Type B pancreatic cell (in vitro differentiated cells): ENCODE results near the gene TXNDC17. TPM values are rescaled to one million over a fixed set of nuclear protein-coding genes. Genes with fewer than 3 reads are reported as not detected.

Experiments
- DNase-seq: peaks from one replicate; pipeline ENCODE4 v3.0.0; 2021; ENCODE audit warnings: mixed read lengths; ENCODE audit not compliant: unreplicated experiment; ENCODE audit errors: extremely low spot score
- H3K27ac Mint-ChIP-seq: 2 replicates; pipeline ENCODE4 v1.8.0; 2021; ENCODE audit warnings: mild to moderate bottlenecking, mixed read lengths
- H3K27me3 Mint-ChIP-seq: 2 replicates; pipeline ENCODE4 v1.8.0; 2021; ENCODE audit warnings: mixed read lengths
- H3K36me3 Mint-ChIP-seq: 2 replicates; pipeline ENCODE4 v1.8.0; 2021; ENCODE audit warnings: mixed read lengths
- H3K4me1 Mint-ChIP-seq: one replicate; pipeline ENCODE4 v1.8.0; 2021; ENCODE audit warnings: mixed read lengths; ENCODE audit not compliant: unreplicated experiment
- H3K4me3 Mint-ChIP-seq: 2 replicates; pipeline ENCODE4 v1.8.0; 2021; ENCODE audit warnings: mild to moderate bottlenecking, mixed read lengths
- H3K9me3 Mint-ChIP-seq: 2 replicates; pipeline ENCODE4 v1.8.0; 2021; ENCODE audit warnings: mixed read lengths
- total RNA-seq: library from RNA; stranded (reverse); gene quantifications from 2 replicates; pipeline ENCODE4 v1.2.1, GENCODE V29; 2021; ENCODE audit warnings: low replicate concordance
- TF ChIP-seq, protein P1 (sequence below): fragments of 200-600 bp; sonication (generic); conservative IDR thresholded peaks from 2 replicates; pipeline ENCODE4 v1.5.0; 2021; ENCODE audit warnings: antibody characterized with exemption, mild to moderate bottlenecking

TXNDC17 gene
- total RNA-seq, 1 donor from 2014 or later: 83.2 TPM

DNA sequence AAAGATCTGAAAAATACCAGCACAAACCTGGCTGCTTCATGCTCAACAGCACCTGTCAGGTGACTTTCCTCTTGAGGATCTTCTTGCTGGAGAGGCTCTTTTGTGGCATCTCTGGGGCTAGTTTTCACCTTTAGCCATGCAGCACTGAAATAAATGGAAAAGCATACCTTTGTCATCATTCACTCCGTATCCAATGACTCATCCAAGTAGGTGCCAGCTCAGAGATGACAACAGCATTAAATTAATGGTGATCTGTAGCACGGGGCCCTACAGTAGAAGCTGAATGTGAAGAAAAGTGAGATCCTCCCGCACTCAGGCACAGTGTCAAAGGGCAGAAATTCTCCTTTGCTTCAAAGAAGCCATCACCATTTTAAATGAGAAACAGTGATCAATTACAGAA is 32.5 kb upstream of the TXNDC17 start:
- H3K27me3 Mint-ChIP-seq: no peaks in the 10 kb centered on the region
- H3K36me3 Mint-ChIP-seq: peaks cover 17% of the 10 kb centered on the region
- no peak overlapping the region for H3K4me3 Mint-ChIP-seq
- no peaks in the 10 kb centered on the region for H3K4me1 Mint-ChIP-seq
- H3K27ac Mint-ChIP-seq: no peak overlapping the region
- H3K9me3 Mint-ChIP-seq: no peaks in the 10 kb centered on the region
- TF ChIP-seq, protein P1, sequence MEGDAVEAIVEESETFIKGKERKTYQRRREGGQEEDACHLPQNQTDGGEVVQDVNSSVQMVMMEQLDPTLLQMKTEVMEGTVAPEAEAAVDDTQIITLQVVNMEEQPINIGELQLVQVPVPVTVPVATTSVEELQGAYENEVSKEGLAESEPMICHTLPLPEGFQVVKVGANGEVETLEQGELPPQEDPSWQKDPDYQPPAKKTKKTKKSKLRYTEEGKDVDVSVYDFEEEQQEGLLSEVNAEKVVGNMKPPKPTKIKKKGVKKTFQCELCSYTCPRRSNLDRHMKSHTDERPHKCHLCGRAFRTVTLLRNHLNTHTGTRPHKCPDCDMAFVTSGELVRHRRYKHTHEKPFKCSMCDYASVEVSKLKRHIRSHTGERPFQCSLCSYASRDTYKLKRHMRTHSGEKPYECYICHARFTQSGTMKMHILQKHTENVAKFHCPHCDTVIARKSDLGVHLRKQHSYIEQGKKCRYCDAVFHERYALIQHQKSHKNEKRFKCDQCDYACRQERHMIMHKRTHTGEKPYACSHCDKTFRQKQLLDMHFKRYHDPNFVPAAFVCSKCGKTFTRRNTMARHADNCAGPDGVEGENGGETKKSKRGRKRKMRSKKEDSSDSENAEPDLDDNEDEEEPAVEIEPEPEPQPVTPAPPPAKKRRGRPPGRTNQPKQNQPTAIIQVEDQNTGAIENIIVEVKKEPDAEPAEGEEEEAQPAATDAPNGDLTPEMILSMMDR: no peak
- no peak for DNase-seq

DNA sequence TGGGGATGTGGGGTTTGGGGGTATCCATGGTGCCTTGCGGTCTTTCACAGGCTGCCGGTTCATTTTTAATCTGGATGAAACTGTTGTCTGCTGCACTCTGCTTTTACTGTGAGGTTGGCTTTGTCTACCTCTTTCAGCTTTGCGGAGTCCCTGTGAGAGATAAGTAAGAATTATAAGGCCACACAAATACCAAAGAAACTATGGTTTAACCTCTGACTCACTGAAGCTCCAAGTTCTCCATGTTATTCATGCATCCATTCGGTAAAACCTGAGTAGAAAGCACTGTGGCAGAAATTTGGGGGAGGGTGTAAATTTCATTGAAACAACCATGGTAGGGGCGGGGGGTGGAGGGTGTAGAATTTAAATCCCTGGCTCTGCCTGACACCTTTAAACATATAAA is 30.8 kb upstream of the TXNDC17 start:
- no peak for DNase-seq
- TF ChIP-seq, protein P1: no peak
- Mint-ChIP-seq H3K9me3 (no peaks in the 10 kb centered on the region), H3K27ac (no peak overlapping the region), H3K4me1 (no peaks in the 10 kb centered on the region), H3K27me3 (no peaks in the 10 kb centered on the region), H3K4me3 (no peak overlapping the region), H3K36me3 (peaks cover 22% of the 10 kb centered on the region)

DNA sequence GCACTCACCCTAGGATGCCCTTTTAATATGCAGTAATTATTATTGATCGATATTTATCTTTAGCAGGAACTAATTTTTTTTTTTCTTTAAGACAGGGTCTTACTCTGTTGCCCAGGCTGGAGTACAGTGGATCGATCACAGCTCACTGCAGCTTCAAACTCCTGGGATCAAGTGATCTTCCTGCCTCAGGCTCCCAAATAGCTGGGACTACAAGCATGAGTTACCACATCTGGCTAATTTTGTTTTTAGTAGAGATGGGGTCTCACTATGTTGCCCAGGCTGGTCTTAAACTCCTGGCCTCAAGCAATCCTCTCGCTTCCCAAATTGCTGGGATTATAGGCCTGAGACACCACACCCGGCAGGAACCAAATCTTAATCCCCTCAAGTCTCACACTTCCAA is 29.6 kb upstream of the TXNDC17 start:
- DNase-seq: no peak
- TF ChIP-seq, protein P1: no peak
- Mint-ChIP-seq H3K27me3 (no peaks in the 10 kb centered on the region), H3K4me3 (no peak overlapping the region), H3K27ac (no peak overlapping the region), H3K36me3 (peaks cover 15% of the 10 kb centered on the region), H3K9me3 (no peaks in the 10 kb centered on the region), H3K4me1 (no peaks in the 10 kb centered on the region)

DNA sequence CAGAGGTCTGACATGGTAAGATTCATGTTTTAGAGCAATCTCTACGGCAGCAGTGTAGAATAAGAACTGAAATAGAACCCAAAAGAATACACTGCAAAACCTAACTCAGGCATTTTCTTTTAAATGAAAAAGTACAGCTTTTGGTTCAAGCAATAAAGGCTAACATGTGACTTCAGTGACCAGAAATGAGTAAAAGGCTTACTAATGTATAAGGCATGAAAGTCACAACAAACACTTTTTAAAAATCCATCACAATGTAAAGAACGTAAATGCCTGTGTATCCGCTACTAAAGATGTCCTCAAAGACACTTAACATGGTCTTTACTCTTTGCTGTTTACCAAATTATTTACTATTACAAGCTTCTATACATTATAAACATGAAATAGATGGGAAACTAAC is 16.9 kb upstream of the TXNDC17 start:
- peaks cover 4% of the 10 kb centered on the region for H3K36me3 Mint-ChIP-seq
- no peak overlapping the region for H3K27ac Mint-ChIP-seq
- H3K4me1 Mint-ChIP-seq: no peaks in the 10 kb centered on the region
- TF ChIP-seq, protein P1: no peak
- H3K4me3 Mint-ChIP-seq: no peak overlapping the region
- DNase-seq: no peak
- no peaks in the 10 kb centered on the region for H3K9me3 Mint-ChIP-seq
- H3K27me3 Mint-ChIP-seq: no peaks in the 10 kb centered on the region

DNA sequence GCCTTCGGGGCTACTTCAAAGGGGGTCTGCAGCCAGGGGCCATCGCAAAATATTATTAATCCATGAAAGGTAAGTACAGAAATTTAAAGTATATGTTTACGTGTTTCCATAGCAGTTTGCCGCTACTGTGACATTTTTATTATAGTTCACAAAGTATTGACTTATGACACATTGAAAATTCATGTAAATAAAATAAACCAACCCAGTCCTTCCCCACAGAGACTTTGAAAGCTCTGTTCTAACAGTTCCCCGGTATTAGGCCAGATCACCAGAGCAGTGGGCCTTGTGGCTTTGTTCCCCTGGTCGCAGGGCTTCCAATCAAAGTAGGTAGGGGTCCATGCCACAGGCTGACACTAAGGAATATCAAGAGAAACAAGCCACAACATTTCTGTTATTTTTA is 14.2 kb upstream of the TXNDC17 start:
- H3K36me3 Mint-ChIP-seq: peaks cover 14% of the 10 kb centered on the region
- TF ChIP-seq, protein P1: no peak
- H3K9me3 Mint-ChIP-seq: no peaks in the 10 kb centered on the region
- no peak overlapping the region for H3K4me3 Mint-ChIP-seq
- DNase-seq: no peak
- no peaks in the 10 kb centered on the region for H3K27me3 Mint-ChIP-seq
- H3K4me1 Mint-ChIP-seq: no peaks in the 10 kb centered on the region
- no peak overlapping the region for H3K27ac Mint-ChIP-seq

DNA sequence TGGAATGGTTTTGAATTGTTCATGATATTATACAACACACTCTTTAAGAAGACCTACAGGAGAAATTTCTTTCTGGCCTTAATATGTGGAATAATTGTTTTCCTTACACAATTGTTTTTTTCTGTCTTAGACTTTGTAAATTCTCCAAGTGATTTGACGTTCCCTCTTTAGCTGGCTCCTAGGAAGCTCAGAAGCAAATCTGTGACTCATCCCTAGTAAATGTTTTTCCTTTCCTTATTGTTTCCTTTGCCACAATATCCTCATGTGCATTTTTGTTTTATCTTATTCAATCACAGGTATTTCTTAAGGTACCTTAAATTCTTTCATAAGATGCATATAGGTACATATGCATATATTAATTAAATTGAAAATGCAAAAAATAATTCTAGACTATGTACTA is 13.8 kb upstream of the TXNDC17 start:
- Mint-ChIP-seq H3K27me3 (no peaks in the 10 kb centered on the region), H3K9me3 (no peaks in the 10 kb centered on the region), H3K4me1 (no peaks in the 10 kb centered on the region), H3K4me3 (no peak overlapping the region), H3K27ac (no peak overlapping the region), H3K36me3 (peaks cover 15% of the 10 kb centered on the region)
- DNase-seq: no peak
- TF ChIP-seq, protein P1: no peak
